ENCODE data around the gene PTPRN2.
"Not testable (repeated sequence)": the region's sequence is repeated elsewhere in the genome, so short reads cannot be mapped to it uniquely, and the experiment has no call there.

Gene PTPRN2

GRCh38 chr7:158395349-158395748 lies 192.3 kb downstream of the PTPRN2 start:
- no peak for DNase-seq

- peak in 1 of 2 donors; percentile 15 for DNase-seq
Measured at GRCh38 chr7:158394936-158395335, 192.7 kb downstream of the PTPRN2 start.

- no peak for DNase-seq
Measured at GRCh38 chr7:158393926-158394625, 193.5 kb downstream of the PTPRN2 start.

GRCh38 chr7:158392251-158392650 lies 195.4 kb downstream of the PTPRN2 start:
- no peak for DNase-seq

- no peak for DNase-seq
Measured at GRCh38 chr7:158391541-158391940, 196.1 kb downstream of the PTPRN2 start.

GRCh38 chr7:158391141-158391540 lies 196.5 kb downstream of the PTPRN2 start:
- DNase-seq, result no peak

GRCh38 chr7:158390460-158390859 lies 197.2 kb downstream of the PTPRN2 start:
- DNase-seq, result no peak

- no peak for DNase-seq
Measured at GRCh38 chr7:158389514-158390425, 197.9 kb downstream of the PTPRN2 start.

GRCh38 chr7:158388928-158389327 lies 198.7 kb downstream of the PTPRN2 start:
- DNase-seq, result no peak

GRCh38 chr7:158388072-158388471 lies 199.6 kb downstream of the PTPRN2 start:
- no peak for DNase-seq

- no peak for DNase-seq
Measured at GRCh38 chr7:158387546-158387891, 200.1 kb downstream of the PTPRN2 start.

GRCh38 chr7:158386866-158387545 lies 200.6 kb downstream of the PTPRN2 start:
- no peak for DNase-seq

- no peak for DNase-seq
Measured at GRCh38 chr7:158386355-158386618, 201.3 kb downstream of the PTPRN2 start.

- DNase-seq, result not testable (repeated sequence)
Measured at GRCh38 chr7:158385496-158386354, 201.9 kb downstream of the PTPRN2 start.

GRCh38 chr7:158384746-158385145 lies 202.9 kb downstream of the PTPRN2 start:
- DNase-seq, result no peak

GRCh38 chr7:158383665-158384064 lies 204.0 kb downstream of the PTPRN2 start:
- no peak for DNase-seq

GRCh38 chr7:158382363-158383254 lies 205.0 kb downstream of the PTPRN2 start:
- no peak for DNase-seq

- DNase-seq, result no peak
Measured at GRCh38 chr7:158381956-158382355, 205.7 kb downstream of the PTPRN2 start.

- no peak for DNase-seq
Measured at GRCh38 chr7:158378978-158379377, 208.6 kb downstream of the PTPRN2 start.

GRCh38 chr7:158377800-158378623 lies 209.6 kb downstream of the PTPRN2 start:
- DNase-seq, result no peak

- not testable (repeated sequence) for DNase-seq
Measured at GRCh38 chr7:158376839-158377186, 210.8 kb downstream of the PTPRN2 start.
